Ishikawa (cell line): ENCODE data around the gene PLEKHA5.
A peak's percentile ranks its signal among the peaks of the same experiment; 100 is the strongest.

ENCODE experiments used
- CEBPB ChIP-seq: IDR thresholded peaks from 2 replicates; pipeline ENCODE4 v1.6.1; 2012
- EGR1 ChIP-seq: IDR thresholded peaks from 2 replicates; pipeline ENCODE4 v1.6.1; 2012
- EP300 ChIP-seq: IDR thresholded peaks from 2 replicates; pipeline ENCODE4 v1.6.1; 2012; ENCODE audit warnings: borderline replicate concordance
- NFIC ChIP-seq: IDR thresholded peaks from 2 replicates; pipeline ENCODE4 v1.6.1; 2012
- RAD21 ChIP-seq: IDR thresholded peaks from 2 replicates; pipeline ENCODE4 v1.6.1; 2012; ENCODE audit warnings: low read depth
- TAF1 ChIP-seq: IDR thresholded peaks from 2 replicates; pipeline ENCODE4 v1.6.1; 2012; ENCODE audit warnings: low read depth, mild to moderate bottlenecking
- TCF12 ChIP-seq: IDR thresholded peaks from 2 replicates; pipeline ENCODE4 v1.6.1; 2012; ENCODE audit warnings: low read depth
- YY1 ChIP-seq: IDR thresholded peaks from 2 replicates; pipeline ENCODE4 v1.6.1; 2012; ENCODE audit warnings: low read depth
- ZBTB7A ChIP-seq: IDR thresholded peaks from 2 replicates; pipeline ENCODE4 v1.6.1; 2012; ENCODE audit warnings: low read depth
- TF ChIP-seq, protein P1 (sequence below): IDR thresholded peaks from 2 replicates; pipeline ENCODE4 v1.6.1; 2012; ENCODE audit warnings: low read depth, mild to moderate bottlenecking
- TF ChIP-seq, protein P2 (sequence below): IDR thresholded peaks from 2 replicates; pipeline ENCODE4 v1.6.1; 2012

DNA sequence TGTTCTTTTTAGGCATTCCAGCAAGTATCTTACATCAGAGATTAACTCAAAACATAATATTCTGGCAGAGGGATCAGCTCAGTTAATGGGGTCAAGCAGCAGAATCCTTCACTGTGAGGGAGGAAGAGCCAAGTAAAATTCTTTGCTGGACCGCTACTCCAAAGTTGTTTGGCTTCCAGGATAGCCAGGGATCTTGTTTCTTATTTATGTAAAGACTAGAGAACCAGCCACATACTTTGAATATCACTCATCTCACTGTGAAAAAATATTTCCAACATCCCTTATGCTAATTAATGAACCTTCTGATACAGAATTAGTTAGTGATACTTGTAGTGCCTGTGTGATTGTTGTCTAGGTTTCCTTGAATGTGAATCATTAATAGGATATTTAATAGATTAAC, 94.2 kb downstream of the PLEKHA5 start:
- TF ChIP-seq, protein P1, sequence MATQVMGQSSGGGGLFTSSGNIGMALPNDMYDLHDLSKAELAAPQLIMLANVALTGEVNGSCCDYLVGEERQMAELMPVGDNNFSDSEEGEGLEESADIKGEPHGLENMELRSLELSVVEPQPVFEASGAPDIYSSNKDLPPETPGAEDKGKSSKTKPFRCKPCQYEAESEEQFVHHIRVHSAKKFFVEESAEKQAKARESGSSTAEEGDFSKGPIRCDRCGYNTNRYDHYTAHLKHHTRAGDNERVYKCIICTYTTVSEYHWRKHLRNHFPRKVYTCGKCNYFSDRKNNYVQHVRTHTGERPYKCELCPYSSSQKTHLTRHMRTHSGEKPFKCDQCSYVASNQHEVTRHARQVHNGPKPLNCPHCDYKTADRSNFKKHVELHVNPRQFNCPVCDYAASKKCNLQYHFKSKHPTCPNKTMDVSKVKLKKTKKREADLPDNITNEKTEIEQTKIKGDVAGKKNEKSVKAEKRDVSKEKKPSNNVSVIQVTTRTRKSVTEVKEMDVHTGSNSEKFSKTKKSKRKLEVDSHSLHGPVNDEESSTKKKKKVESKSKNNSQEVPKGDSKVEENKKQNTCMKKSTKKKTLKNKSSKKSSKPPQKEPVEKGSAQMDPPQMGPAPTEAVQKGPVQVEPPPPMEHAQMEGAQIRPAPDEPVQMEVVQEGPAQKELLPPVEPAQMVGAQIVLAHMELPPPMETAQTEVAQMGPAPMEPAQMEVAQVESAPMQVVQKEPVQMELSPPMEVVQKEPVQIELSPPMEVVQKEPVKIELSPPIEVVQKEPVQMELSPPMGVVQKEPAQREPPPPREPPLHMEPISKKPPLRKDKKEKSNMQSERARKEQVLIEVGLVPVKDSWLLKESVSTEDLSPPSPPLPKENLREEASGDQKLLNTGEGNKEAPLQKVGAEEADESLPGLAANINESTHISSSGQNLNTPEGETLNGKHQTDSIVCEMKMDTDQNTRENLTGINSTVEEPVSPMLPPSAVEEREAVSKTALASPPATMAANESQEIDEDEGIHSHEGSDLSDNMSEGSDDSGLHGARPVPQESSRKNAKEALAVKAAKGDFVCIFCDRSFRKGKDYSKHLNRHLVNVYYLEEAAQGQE, result 0 out of 2 replicates have a peak, but pooled peaks have one; percentile 8
- no peak for TF ChIP-seq YY1
- TF ChIP-seq CEBPB, result no peak
- no peak for TF ChIP-seq TCF12
- TF ChIP-seq ZBTB7A, result no peak
- TF ChIP-seq EP300, result no peak
- no peak for TF ChIP-seq TAF1
- TF ChIP-seq, protein P2, sequence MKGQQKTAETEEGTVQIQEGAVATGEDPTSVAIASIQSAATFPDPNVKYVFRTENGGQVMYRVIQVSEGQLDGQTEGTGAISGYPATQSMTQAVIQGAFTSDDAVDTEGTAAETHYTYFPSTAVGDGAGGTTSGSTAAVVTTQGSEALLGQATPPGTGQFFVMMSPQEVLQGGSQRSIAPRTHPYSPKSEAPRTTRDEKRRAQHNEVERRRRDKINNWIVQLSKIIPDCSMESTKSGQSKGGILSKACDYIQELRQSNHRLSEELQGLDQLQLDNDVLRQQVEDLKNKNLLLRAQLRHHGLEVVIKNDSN, result no peak
- TF ChIP-seq RAD21, result no peak
- TF ChIP-seq EGR1, result no peak
- no peak for TF ChIP-seq NFIC
